Effector CD8-positive, alpha-beta T cell (primary cell): Measurements from ENCODE around the gene MYO9B.

Experiments
- DNase-seq: peaks from one replicate; lab custom pipeline; 2025; lab: John Stamatoyannopoulos, UW

Gene MYO9B

GRCh38 chr19:17242431-17243208 is 167.0 kb downstream of the MYO9B start:
- DNase-seq: no peak

GRCh38 chr19:17243211-17243829 is 167.7 kb downstream of the MYO9B start:
- no peak for DNase-seq

- DNase-seq: no peak
Observed at GRCh38 chr19:17243830-17244617, 168.4 kb downstream of the MYO9B start.

GRCh38 chr19:17244618-17245534 is 169.3 kb downstream of the MYO9B start:
- DNase-seq: no peak

- no peak for DNase-seq
Observed at GRCh38 chr19:17245535-17245984, 170.0 kb downstream of the MYO9B start, which contains the start of gene NR2F6. Gene NR2F6 (minus strand): TSS chr19:17245919. CDS start chr19:17245220, 699 bp downstream.

GRCh38 chr19:17246681-17247425 is 171.3 kb downstream of the MYO9B start:
- no peak for DNase-seq

DNA sequence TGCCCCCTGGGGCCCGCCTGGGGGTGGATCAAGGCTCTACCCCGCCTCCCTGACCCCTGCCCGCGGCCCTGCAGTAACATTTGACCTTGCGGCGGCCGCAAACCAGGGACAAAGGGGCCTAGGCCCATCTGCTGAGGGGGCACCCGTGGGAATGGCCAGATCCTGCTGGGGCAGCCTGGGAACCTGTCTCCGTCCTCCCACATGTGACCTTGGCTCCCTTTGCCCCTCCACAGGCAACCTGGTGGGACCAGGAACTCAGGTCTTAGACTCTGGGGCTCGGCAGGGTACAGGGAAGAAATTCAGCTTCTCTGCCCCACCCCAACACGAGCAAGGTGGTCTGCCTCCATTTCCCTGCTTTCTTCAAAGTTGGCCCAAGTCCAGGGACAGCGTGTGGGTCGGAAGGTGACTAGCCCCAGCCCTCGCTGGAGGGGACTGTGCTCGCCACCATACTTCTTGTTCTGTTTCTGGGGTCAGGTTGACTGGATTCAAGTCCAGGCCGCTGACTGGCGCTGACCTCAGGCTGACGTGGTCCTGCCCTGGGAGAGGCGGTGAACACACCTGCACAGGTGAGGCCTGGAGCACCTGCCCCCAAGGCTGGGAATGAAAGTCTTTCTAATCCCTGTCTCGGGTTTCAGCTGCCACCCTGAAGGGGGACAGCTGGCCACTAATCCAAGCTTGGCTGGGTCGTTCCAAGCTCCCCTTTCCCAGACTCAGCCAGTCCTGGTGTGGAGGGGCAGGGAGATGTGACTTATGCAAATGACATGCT is 172.6 kb downstream of the MYO9B start:
- no peak for DNase-seq

- DNase-seq: no peak
Observed at GRCh38 chr19:17249887-17250548, 174.4 kb downstream of the MYO9B start.

- no peak for DNase-seq
Observed at GRCh38 chr19:17254636-17255035, 179.1 kb downstream of the MYO9B start.

DNA sequence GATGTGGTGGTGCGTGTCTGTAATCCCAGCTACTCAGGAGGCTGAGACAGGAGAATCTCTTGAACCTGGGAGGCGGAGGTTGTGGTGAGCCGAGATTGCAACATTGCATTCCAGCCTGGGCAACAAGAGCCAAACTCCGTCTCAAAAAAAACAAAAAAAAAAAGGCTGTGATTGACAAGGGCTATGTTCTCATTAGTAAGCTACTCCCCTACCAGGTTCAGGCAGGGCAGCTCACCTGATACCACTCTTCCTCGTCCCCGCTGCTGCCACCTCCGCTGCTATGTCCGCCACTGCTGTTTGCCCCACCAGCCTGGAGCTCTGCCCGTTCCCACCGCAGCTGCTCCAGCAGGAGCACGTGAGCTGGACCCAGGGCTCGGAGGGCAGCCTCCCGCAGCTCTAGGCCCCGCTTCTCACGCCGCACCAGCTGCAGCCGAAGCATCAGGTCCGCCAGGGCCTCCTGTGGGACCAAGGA is 179.6 kb downstream of the MYO9B start:
- no peak for DNase-seq

DNA sequence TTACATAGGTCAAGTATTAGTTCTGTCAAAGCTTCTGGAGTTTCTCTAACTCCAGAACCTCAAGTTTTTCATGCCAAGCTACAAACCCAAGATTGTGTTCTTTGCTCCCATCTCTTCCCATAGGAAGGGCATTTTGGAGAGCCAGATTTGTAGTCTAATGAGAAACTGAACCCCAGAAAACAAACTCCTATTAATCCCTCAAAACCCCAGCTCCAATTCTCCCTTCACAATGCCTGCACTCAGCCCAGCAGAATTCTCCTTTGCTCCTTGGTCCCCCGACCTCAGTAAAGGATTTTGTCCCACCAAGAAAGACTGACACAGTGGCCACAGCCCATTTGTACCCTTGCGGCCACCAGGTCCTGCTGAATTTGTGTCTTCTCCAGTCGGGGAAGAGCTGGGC is 180.6 kb downstream of the MYO9B start:
- no peak for DNase-seq

- DNase-seq: no peak
Observed at GRCh38 chr19:17259118-17259780, 183.7 kb downstream of the MYO9B start.

DNA sequence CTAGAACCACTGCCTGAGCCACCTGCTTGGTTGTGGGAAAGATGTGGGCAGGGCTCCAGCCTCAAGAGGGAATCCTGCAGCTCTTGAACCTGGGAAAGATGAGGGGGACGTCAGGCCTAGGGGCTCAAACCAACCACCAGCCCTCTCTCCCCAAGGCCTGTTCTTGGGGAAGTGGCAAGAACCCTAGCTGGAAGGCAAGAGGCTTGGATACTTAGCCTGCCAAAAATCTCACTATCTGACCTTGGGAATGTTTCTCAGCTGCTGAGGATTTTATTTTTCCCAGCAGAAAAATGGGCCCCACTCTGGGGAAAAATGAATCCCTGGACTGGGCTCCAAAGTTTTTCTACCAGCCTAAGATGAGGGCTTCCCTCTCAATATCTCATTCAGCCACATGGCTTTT is 184.4 kb downstream of the MYO9B start:
- DNase-seq: no peak

DNA sequence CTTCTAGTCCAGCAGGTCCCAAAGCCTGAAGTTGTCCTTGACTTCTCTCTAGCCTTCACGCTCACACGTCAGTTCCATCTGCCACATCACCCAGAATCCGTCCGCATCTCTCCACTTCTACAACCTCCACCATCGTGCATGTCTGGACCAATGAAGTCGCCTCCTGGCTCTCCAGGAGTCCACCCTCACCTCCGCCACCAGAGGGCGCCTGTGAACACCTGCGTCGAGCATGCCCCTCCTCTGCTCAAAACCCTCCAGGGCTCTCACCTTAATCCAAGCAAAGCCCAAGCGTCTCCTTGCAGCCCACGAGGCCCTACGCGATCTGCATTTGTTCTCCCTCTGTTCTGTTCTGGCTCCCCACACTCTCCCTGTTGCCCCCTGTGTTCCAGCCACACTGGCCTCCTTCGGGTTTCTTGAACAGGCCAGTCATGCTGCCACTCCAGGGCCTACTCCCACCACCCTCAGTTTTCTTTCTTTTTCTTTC is 185.3 kb downstream of the MYO9B start:
- DNase-seq: peak; percentile 82

DNA sequence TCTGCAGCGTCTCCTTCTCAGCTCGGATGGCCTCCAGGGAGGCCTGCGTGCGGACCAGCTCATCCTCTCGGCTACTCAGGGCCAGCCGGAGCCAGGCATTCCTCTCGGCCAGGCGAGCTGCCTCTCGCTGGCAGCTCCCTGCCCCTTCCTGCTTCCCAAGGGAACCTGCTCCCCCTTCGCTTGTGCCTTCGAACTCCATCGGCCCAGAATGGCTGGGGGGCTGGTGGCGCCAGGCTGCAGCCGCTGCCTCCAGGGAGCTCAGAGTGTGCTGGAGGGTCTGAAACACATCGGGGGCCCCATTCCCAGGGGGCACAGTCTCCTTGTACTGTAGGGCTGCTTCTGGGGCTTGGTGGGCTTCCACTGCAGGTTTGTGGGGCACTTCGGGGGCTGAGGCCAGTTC is 187.0 kb downstream of the MYO9B start:
- no peak for DNase-seq
